Neural crest cell (in vitro differentiated cells): Measurements from ENCODE around the gene FNDC8. TPM values are rescaled to one million over a fixed set of nuclear protein-coding genes. Genes with fewer than 3 reads are reported as not detected.
"Not testable (repeated sequence)": the region's sequence is repeated elsewhere in the genome, so short reads cannot be mapped to it uniquely, and the experiment has no call there.

Source experiments
- DNase-seq: peaks from one replicate; pipeline ENCODE4 v3.0.0; 2021; ENCODE audit warnings: low read depth, mixed read lengths, low spot score
- H3K27ac Mint-ChIP-seq: one replicate; pipeline ENCODE4 v1.8.0; 2021; ENCODE audit warnings: mild to moderate bottlenecking, mixed read lengths; ENCODE audit not compliant: unreplicated experiment
- H3K27me3 Mint-ChIP-seq: 2 replicates; pipeline ENCODE4 v1.8.0; 2021; ENCODE audit warnings: low read depth, mild to moderate bottlenecking, mixed read lengths
- H3K36me3 Mint-ChIP-seq: 2 replicates; pipeline ENCODE4 v1.8.0; 2021; ENCODE audit warnings: low read depth, mild to moderate bottlenecking, mixed read lengths
- H3K4me1 Mint-ChIP-seq: 2 replicates; pipeline ENCODE4 v1.8.0; 2021; ENCODE audit warnings: mixed read lengths
- H3K4me3 Mint-ChIP-seq: one replicate; pipeline ENCODE4 v1.8.0; 2021; ENCODE audit warnings: mild to moderate bottlenecking, mixed read lengths
- H3K9me3 Mint-ChIP-seq: 2 replicates; pipeline ENCODE4 v1.8.0; 2021; ENCODE audit warnings: mixed read lengths
- CTCF ChIP-seq: fragments of 200-600 bp; sonication (generic); conservative IDR thresholded peaks from 2 replicates; pipeline ENCODE4 v1.5.0; 2021; ENCODE audit warnings: antibody characterized with exemption, mild to moderate bottlenecking
- total RNA-seq: library from RNA; stranded (reverse); gene quantifications from 2 replicates; pipeline ENCODE4 v1.2.1, GENCODE V29; 2021

Gene FNDC8
- total RNA-seq, 1 donor from 2014 or later = not detected

- no peaks in the 10 kb centered on the region for H3K9me3 Mint-ChIP-seq
- no peaks in the 10 kb centered on the region for H3K4me1 Mint-ChIP-seq
- no peak for DNase-seq
- peaks cover 13% of the 10 kb centered on the region for H3K27me3 Mint-ChIP-seq
- H3K36me3 Mint-ChIP-seq = no peaks in the 10 kb centered on the region
- no peak for TF ChIP-seq CTCF
- no peak overlapping the region for H3K27ac Mint-ChIP-seq
- H3K4me3 Mint-ChIP-seq = no peak overlapping the region
Measured at GRCh38 chr17:35174835-35175334, 53.5 kb downstream of the FNDC8 start.

GRCh38 chr17:35175638-35176415 is 54.4 kb downstream of the FNDC8 start:
- Mint-ChIP-seq H3K4me3 (no peak overlapping the region), H3K4me1 (no peaks in the 10 kb centered on the region), H3K27me3 (peaks cover 13% of the 10 kb centered on the region), H3K9me3 (no peaks in the 10 kb centered on the region), H3K36me3 (no peaks in the 10 kb centered on the region), H3K27ac (no peak overlapping the region)
- DNase-seq = no peak
- TF ChIP-seq CTCF = no peak

- Mint-ChIP-seq H3K9me3 (no peaks in the 10 kb centered on the region), H3K27me3 (peaks cover 13% of the 10 kb centered on the region), H3K4me3 (no peak overlapping the region)
Measured at GRCh38 chr17:35176897-35177296, 55.5 kb downstream of the FNDC8 start.

DNA sequence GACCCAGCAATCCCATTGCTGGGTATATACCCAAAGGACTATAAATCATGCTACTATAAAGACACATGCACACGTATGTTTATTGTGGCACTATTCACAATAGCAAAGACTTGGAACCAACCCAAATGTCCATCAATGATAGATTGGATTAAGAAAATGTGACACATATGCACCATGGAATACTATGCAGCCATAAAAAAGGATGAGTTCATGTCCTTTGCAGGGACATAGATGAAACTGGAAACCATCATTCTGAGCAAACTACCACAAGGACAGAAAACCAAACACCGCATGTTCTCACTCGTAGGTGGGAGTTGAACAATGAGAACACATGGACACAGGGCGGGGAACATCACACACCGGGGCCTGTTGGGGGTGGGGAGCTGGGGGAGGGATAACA is 58.0 kb downstream of the FNDC8 start:
- not testable (repeated sequence) for H3K9me3 Mint-ChIP-seq, H3K27ac Mint-ChIP-seq, H3K36me3 Mint-ChIP-seq, H3K4me1 Mint-ChIP-seq, H3K4me3 Mint-ChIP-seq, DNase-seq
- H3K27me3 Mint-ChIP-seq = peaks cover 30% of the 10 kb centered on the region

More at GRCh38 chr17:35176897-35177296, 55.5 kb downstream of the FNDC8 start:
- no peak for TF ChIP-seq CTCF
- no peaks in the 10 kb centered on the region for H3K4me1 Mint-ChIP-seq
- no peak overlapping the region for H3K27ac Mint-ChIP-seq
- DNase-seq = no peak
- no peaks in the 10 kb centered on the region for H3K36me3 Mint-ChIP-seq

Other genes with a start within 250 kb of the FNDC8 start
- 2.3 and 2.5 TPM in 2 replicates for gene CCT6B, start 160.2 kb upstream of the FNDC8 start, total RNA-seq
- gene ZNF830, start 160.1 kb upstream of the FNDC8 start, total RNA-seq = 21.2 TPM in 2 replicates
- gene LIG3, start 141.1 kb upstream of the FNDC8 start, total RNA-seq = 110 and 126 TPM in 2 replicates
- gene RFFL, start 57.9 kb upstream of the FNDC8 start, total RNA-seq = 22.5 and 23.2 TPM in 2 replicates
- 21.3 and 22.5 TPM in 2 replicates for gene RAD51D, start 1.8 kb upstream of the FNDC8 start, total RNA-seq
- gene NLE1, start 20.7 kb downstream of the FNDC8 start, total RNA-seq = 35.8 and 40.0 TPM in 2 replicates
- not detected in 2 replicates for gene UNC45B, start 26.2 kb downstream of the FNDC8 start, total RNA-seq
- gene SLC35G3, start 72.8 kb downstream of the FNDC8 start, total RNA-seq = not detected in 2 replicates
- gene SLFN5, start 121.5 kb downstream of the FNDC8 start, total RNA-seq = 8.7 and 10.6 TPM in 2 replicates